Measurements from ENCODE around the gene CTDSP2. TPM values are rescaled to one million over a fixed set of nuclear protein-coding genes. Genes with fewer than 3 reads are reported as not detected.
A peak's percentile ranks its signal among the peaks of the same experiment; 100 is the strongest.
"Not testable (repeated sequence)": the region's sequence is repeated elsewhere in the genome, so short reads cannot be mapped to it uniquely, and the experiment has no call there.

The CTDSP2 gene
- total RNA-seq, 1 donor from 2014 or later: 75.5 TPM

- DNase-seq: peak; percentile 49
Measured at GRCh38 chr12:57852620-57853500, 6.3 kb upstream of the CTDSP2 start.

GRCh38 chr12:57852200-57852599 lies 5.7 kb upstream of the CTDSP2 start:
- no peak for DNase-seq

- no peak for DNase-seq
Measured at GRCh38 chr12:57851552-57851951, 5.0 kb upstream of the CTDSP2 start.

GRCh38 chr12:57850854-57851430 lies 4.4 kb upstream of the CTDSP2 start:
- DNase-seq: no peak

GRCh38 chr12:57849447-57849846 lies 2.9 kb upstream of the CTDSP2 start:
- DNase-seq: not testable (repeated sequence)

GRCh38 chr12:57849035-57849434 lies 2.5 kb upstream of the CTDSP2 start:
- DNase-seq: no peak

GRCh38 chr12:57848208-57848607 lies 1.7 kb upstream of the CTDSP2 start:
- no peak for DNase-seq

GRCh38 chr12:57846285-57846576 lies 298 bp downstream of the CTDSP2 start:
- no peak for DNase-seq

- no peak for DNase-seq
Measured at GRCh38 chr12:57845478-57846284, 848 bp downstream of the CTDSP2 start.

- peak; percentile 20 for DNase-seq
Measured at GRCh38 chr12:57844709-57845477, 1.6 kb downstream of the CTDSP2 start.

GRCh38 chr12:57842342-57843294 lies 3.9 kb downstream of the CTDSP2 start:
- no peak for DNase-seq

GRCh38 chr12:57841445-57841844 lies 5.1 kb downstream of the CTDSP2 start:
- no peak for DNase-seq

GRCh38 chr12:57840726-57841125 lies 5.8 kb downstream of the CTDSP2 start:
- no peak for DNase-seq

GRCh38 chr12:57839996-57840395 lies 6.5 kb downstream of the CTDSP2 start:
- DNase-seq: no peak

- DNase-seq: peak; percentile 24
Measured at GRCh38 chr12:57838594-57839302, 7.8 kb downstream of the CTDSP2 start.

- DNase-seq: peak; percentile 69
Measured at GRCh38 chr12:57837864-57838562, 8.5 kb downstream of the CTDSP2 start.

- peak; percentile 86 for DNase-seq
Measured at GRCh38 chr12:57836442-57837375, 9.8 kb downstream of the CTDSP2 start.
